ENCODE results near the gene TUBGCP6.

The TUBGCP6 gene

GRCh38 chr22:50269970-50270665 is 25.3 kb upstream of the TUBGCP6 start, which contains the start of gene MAPK11:
TSS of gene MAPK11 (minus strand) at chr22:50270380. CDS start at chr22:50270292, 88 bp downstream.
- peaks cover 7% of the 10 kb centered on the region for H3K27me3 ChIP-seq (replicated peaks; ENCODE audit: control insufficient read depth, insufficient read depth, low read length)
- H3K9me3 ChIP-seq (ENCODE audit: control insufficient read depth, low read length) = no peaks in the 10 kb centered on the region
- peak; percentile 76 for DNase-seq (ENCODE audit: low read depth)
- peaks cover 7% of the 10 kb centered on the region for H3K36me3 ChIP-seq (ENCODE audit: control insufficient read depth, insufficient read depth, low read length, severe bottlenecking)
- peaks cover 28% of the 10 kb centered on the region for H3K4me1 ChIP-seq (ENCODE audit: control insufficient read depth, insufficient read depth, low read length)
- peak within 1 kb of the TSS; percentile 78 for H3K9ac ChIP-seq (ENCODE audit: low read length)
- peak within 1 kb of the TSS; percentile 78 for H3K4me3 ChIP-seq (ENCODE audit: low read length)

GRCh38 chr22:50269573-50269969 is 24.7 kb upstream of the TUBGCP6 start:
- Histone ChIP-seq H3K9ac (ENCODE audit: low read length) (peak overlapping the region; percentile 68), H3K4me3 (ENCODE audit: low read length) (peak overlapping the region; percentile 67), H3K27me3 (replicated peaks; ENCODE audit: control insufficient read depth, insufficient read depth, low read length) (peaks cover 7% of the 10 kb centered on the region), H3K36me3 (ENCODE audit: control insufficient read depth, insufficient read depth, low read length, severe bottlenecking) (peaks cover 4% of the 10 kb centered on the region), H3K4me1 (ENCODE audit: control insufficient read depth, insufficient read depth, low read length) (peaks cover 28% of the 10 kb centered on the region), H3K9me3 (ENCODE audit: control insufficient read depth, low read length) (no peaks in the 10 kb centered on the region)
- peak; percentile 35 for DNase-seq (ENCODE audit: low read depth)

GRCh38 chr22:50268655-50269113 is 23.9 kb upstream of the TUBGCP6 start:
- Histone ChIP-seq H3K4me1 (ENCODE audit: control insufficient read depth, insufficient read depth, low read length) (peaks cover 28% of the 10 kb centered on the region), H3K27me3 (replicated peaks; ENCODE audit: control insufficient read depth, insufficient read depth, low read length) (peaks cover 7% of the 10 kb centered on the region), H3K4me3 (ENCODE audit: low read length) (peak overlapping the region; percentile 67)

GRCh38 chr22:50267591-50268390 is 23.0 kb upstream of the TUBGCP6 start:
- Histone ChIP-seq H3K4me3 (ENCODE audit: low read length) (peak overlapping the region; percentile 67), H3K9me3 (ENCODE audit: control insufficient read depth, low read length) (no peaks in the 10 kb centered on the region), H3K36me3 (ENCODE audit: control insufficient read depth, insufficient read depth, low read length, severe bottlenecking) (no peaks in the 10 kb centered on the region), H3K9ac (ENCODE audit: low read length) (peak overlapping the region; percentile 66), H3K4me1 (ENCODE audit: control insufficient read depth, insufficient read depth, low read length) (peaks cover 28% of the 10 kb centered on the region), H3K27me3 (replicated peaks; ENCODE audit: control insufficient read depth, insufficient read depth, low read length) (peaks cover 7% of the 10 kb centered on the region)
- peak; percentile 76 for DNase-seq (ENCODE audit: low read depth)

More at GRCh38 chr22:50268655-50269113, 23.9 kb upstream of the TUBGCP6 start:
- H3K36me3 ChIP-seq (ENCODE audit: control insufficient read depth, insufficient read depth, low read length, severe bottlenecking) = no peaks in the 10 kb centered on the region
- peak; percentile 10 for DNase-seq (ENCODE audit: low read depth)
- peak overlapping the region; percentile 66 for H3K9ac ChIP-seq (ENCODE audit: low read length)
- no peaks in the 10 kb centered on the region for H3K9me3 ChIP-seq (ENCODE audit: control insufficient read depth, low read length)

GRCh38 chr22:50266994-50267393 is 22.2 kb upstream of the TUBGCP6 start:
- Histone ChIP-seq H3K9ac (ENCODE audit: low read length) (no peak overlapping the region), H3K9me3 (ENCODE audit: control insufficient read depth, low read length) (no peaks in the 10 kb centered on the region), H3K4me3 (ENCODE audit: low read length) (no peak overlapping the region), H3K36me3 (ENCODE audit: control insufficient read depth, insufficient read depth, low read length, severe bottlenecking) (no peaks in the 10 kb centered on the region), H3K4me1 (ENCODE audit: control insufficient read depth, insufficient read depth, low read length) (peaks cover 31% of the 10 kb centered on the region), H3K27me3 (replicated peaks; ENCODE audit: control insufficient read depth, insufficient read depth, low read length) (peaks cover 7% of the 10 kb centered on the region)
- DNase-seq (ENCODE audit: low read depth) = no peak

- H3K4me1 ChIP-seq (ENCODE audit: control insufficient read depth, insufficient read depth, low read length) = peaks cover 28% of the 10 kb centered on the region
- no peak overlapping the region for H3K9ac ChIP-seq (ENCODE audit: low read length)
- no peaks in the 10 kb centered on the region for H3K9me3 ChIP-seq (ENCODE audit: control insufficient read depth, low read length)
- H3K36me3 ChIP-seq (ENCODE audit: control insufficient read depth, insufficient read depth, low read length, severe bottlenecking) = no peaks in the 10 kb centered on the region
- no peak for DNase-seq (ENCODE audit: low read depth)
- H3K27me3 ChIP-seq (replicated peaks; ENCODE audit: control insufficient read depth, insufficient read depth, low read length) = peaks cover 7% of the 10 kb centered on the region
- no peak overlapping the region for H3K4me3 ChIP-seq (ENCODE audit: low read length)
Observed at GRCh38 chr22:50264946-50265669, 20.3 kb upstream of the TUBGCP6 start.

- Histone ChIP-seq H3K36me3 (ENCODE audit: control insufficient read depth, insufficient read depth, low read length, severe bottlenecking) (no peaks in the 10 kb centered on the region), H3K4me3 (ENCODE audit: low read length) (no peak overlapping the region), H3K27me3 (replicated peaks; ENCODE audit: control insufficient read depth, insufficient read depth, low read length) (peaks cover 7% of the 10 kb centered on the region), H3K9me3 (ENCODE audit: control insufficient read depth, low read length) (no peaks in the 10 kb centered on the region), H3K4me1 (ENCODE audit: control insufficient read depth, insufficient read depth, low read length) (peaks cover 24% of the 10 kb centered on the region), H3K9ac (ENCODE audit: low read length) (no peak overlapping the region)
- DNase-seq (ENCODE audit: low read depth) = no peak
Observed at GRCh38 chr22:50264104-50264745, 19.4 kb upstream of the TUBGCP6 start.

GRCh38 chr22:50262973-50263617 is 18.3 kb upstream of the TUBGCP6 start:
- no peak for DNase-seq (ENCODE audit: low read depth)

GRCh38 chr22:50262460-50262911 is 17.7 kb upstream of the TUBGCP6 start:
- DNase-seq (ENCODE audit: low read depth) = peak; percentile 19
- H3K27me3 ChIP-seq (replicated peaks; ENCODE audit: control insufficient read depth, insufficient read depth, low read length) = peaks cover 7% of the 10 kb centered on the region
- H3K36me3 ChIP-seq (ENCODE audit: control insufficient read depth, insufficient read depth, low read length, severe bottlenecking) = no peaks in the 10 kb centered on the region
- no peak overlapping the region for H3K4me3 ChIP-seq (ENCODE audit: low read length)
- no peak overlapping the region for H3K9ac ChIP-seq (ENCODE audit: low read length)
- H3K4me1 ChIP-seq (ENCODE audit: control insufficient read depth, insufficient read depth, low read length) = peaks cover 10% of the 10 kb centered on the region
- no peaks in the 10 kb centered on the region for H3K9me3 ChIP-seq (ENCODE audit: control insufficient read depth, low read length)

More at GRCh38 chr22:50262973-50263617, 18.3 kb upstream of the TUBGCP6 start:
- peaks cover 13% of the 10 kb centered on the region for H3K4me1 ChIP-seq (ENCODE audit: control insufficient read depth, insufficient read depth, low read length)
- H3K27me3 ChIP-seq (replicated peaks; ENCODE audit: control insufficient read depth, insufficient read depth, low read length) = peaks cover 7% of the 10 kb centered on the region
- H3K36me3 ChIP-seq (ENCODE audit: control insufficient read depth, insufficient read depth, low read length, severe bottlenecking) = no peaks in the 10 kb centered on the region
- no peak overlapping the region for H3K4me3 ChIP-seq (ENCODE audit: low read length)
- H3K9ac ChIP-seq (ENCODE audit: low read length) = no peak overlapping the region
- H3K9me3 ChIP-seq (ENCODE audit: control insufficient read depth, low read length) = no peaks in the 10 kb centered on the region

Data from adipocyte (in vitro differentiated cells).